ENCODE measurements around the gene ZFR2. TPM values are rescaled to one million over a fixed set of nuclear protein-coding genes. Genes with fewer than 3 reads are reported as not detected.

ZFR2 gene
- total and polyA plus RNA-seq, 10 of the 15 experiments (the other 5 are each of a cell fraction or from before 2014, with no cell fraction given), result 0.18 TPM; not detected in 9

DNA sequence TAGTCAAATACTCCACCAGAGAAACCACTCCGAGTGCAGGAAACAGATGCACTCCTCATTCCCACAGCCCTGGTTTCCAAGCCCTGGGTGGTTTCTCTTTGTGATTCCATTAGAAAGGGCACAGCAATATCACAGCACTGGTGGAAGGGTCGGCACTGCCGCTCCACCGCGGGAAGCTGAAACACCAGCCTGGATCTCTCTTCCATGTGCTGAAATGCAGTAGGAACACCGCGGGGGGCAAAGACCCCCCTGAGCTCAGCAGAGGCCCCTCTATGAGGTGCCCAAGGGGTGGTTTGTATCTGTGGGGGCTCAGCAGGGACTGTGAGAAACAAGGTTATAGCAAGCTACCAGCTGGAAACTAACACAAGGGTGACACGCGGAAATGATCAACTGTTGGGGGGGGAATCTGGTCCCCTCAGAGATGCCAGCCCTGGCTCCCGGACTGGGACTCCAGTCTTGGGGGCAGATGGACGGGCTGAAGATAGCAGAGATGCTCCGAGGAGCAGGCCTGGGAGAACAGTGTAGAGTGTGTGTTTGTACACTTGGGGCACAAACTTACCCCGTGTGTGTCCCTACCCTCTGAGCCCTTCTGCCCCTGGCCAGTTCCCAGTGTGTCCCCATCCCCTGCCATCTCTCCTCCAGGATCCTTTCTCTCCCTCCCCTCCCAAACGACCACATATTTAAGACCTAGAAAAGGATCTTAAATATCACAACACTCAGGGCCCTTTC, 1.8 kb downstream of the ZFR2 start:
- Histone ChIP-seq H3K4me2 (ENCODE audit: control insufficient read depth, insufficient read depth) (no peak overlapping the region), H3K27me3 (replicated peaks in 1 of 2; ENCODE audit: control insufficient read depth in 2 of 2, insufficient read depth in 2 of 2, low read length in 1 of 2) (peaks cover 0 to 2% of the 10 kb centered on the region in 2 experiments; a peak in 1 of 4 replicates), H3K79me2 (ENCODE audit: control insufficient read depth, insufficient read depth, low read length) (no peaks in the 10 kb centered on the region), H3K4me3 (no peak overlapping the region), H3K36me3 (ENCODE audit: control insufficient read depth in 2 of 2, insufficient read depth in 2 of 2, low read length in 1 of 2) (no peaks in the 10 kb centered on the region), H4K20me1 (ENCODE audit: control insufficient read depth, insufficient read depth) (no peaks in the 10 kb centered on the region), H3K27ac (ENCODE audit: control insufficient read depth, insufficient read depth) (no peak overlapping the region), H2AFZ (ENCODE audit: control insufficient read depth, low read depth, low read length) (no peak overlapping the region), H3K9ac (ENCODE audit: control insufficient read depth, insufficient read depth, low read length) (no peak overlapping the region), H3K4me1 (ENCODE audit: control insufficient read depth, insufficient read depth, low read length) (no peaks in the 10 kb centered on the region), H3K9me3 (replicated peaks; ENCODE audit: control insufficient read depth, insufficient read depth, low read length) (no peaks in the 10 kb centered on the region; the same call in 2 of the 3 replicates)
- ChIA-PET CTCF (no interaction called here), SMC1A (ENCODE audit: uncharacterized antibody, unreplicated experiment) (no interaction called here), RAD21 (ENCODE audit: unreplicated experiment) (no interaction called here), POLR2A (interaction anchor here (0.6 kb wide), 1 partner anchor 779 kb away, joined by 6 read pairs; no protein-coding TSS in a partner anchor)
- TF ChIP-seq SIX5 (IDR thresholded peaks at IDR 0.05; ENCODE audit: low read depth, low read length, severe bottlenecking), result no peak
- TF ChIP-seq ZBED1 (IDR thresholded peaks at IDR 0.05; ENCODE audit: borderline replicate concordance), result no peak
- TF ChIP-seq IRF4 (IDR thresholded peaks at IDR 0.05; ENCODE audit: low read depth, low read length), result no peak
- no peak for TF ChIP-seq PKNOX1 (IDR thresholded peaks at IDR 0.05)
- ATAC-seq (no peak), FAIRE-seq (no peak), DNase-seq (ENCODE audit: low read depth, low spot score) (no peak)
- in situ Hi-C loops (cut with MboI), result no loop called here
- WGBS (ENCODE audit: insufficient coverage, insufficient replicate concordance, low lambda C conversion rate, missing lambda C conversion rate), result 25% methylated on average over 14 of the region's 14 CpGs
- intact Hi-C loops (cut with micrococcal nuclease; ENCODE audit: unreplicated experiment), result no loop called here
- no TSS peak for BruUV-seq (replicated peaks)

- no peaks in the 10 kb centered on the region for H3K79me2 ChIP-seq (ENCODE audit: control insufficient read depth, insufficient read depth, low read length)
- no peaks in the 10 kb centered on the region for H3K36me3 ChIP-seq (ENCODE audit: control insufficient read depth in 2 of 2, insufficient read depth in 2 of 2, low read length in 1 of 2)
- ChIA-PET SMC1A (ENCODE audit: uncharacterized antibody, unreplicated experiment) (no interaction called here), POLR2A (no interaction called here), CTCF (no interaction called here), RAD21 (ENCODE audit: unreplicated experiment) (no interaction called here)
- DNase-seq (ENCODE audit: low read depth, low spot score), result no peak
- H3K27me3 ChIP-seq (replicated peaks in 1 of 2; ENCODE audit: control insufficient read depth in 2 of 2, insufficient read depth in 2 of 2, low read length in 1 of 2), result peaks cover 0 to 2% of the 10 kb centered on the region in 2 experiments; a peak in 1 of 4 replicates
- WGBS (ENCODE audit: insufficient coverage, insufficient replicate concordance, low lambda C conversion rate, missing lambda C conversion rate), result 24% methylated on average over 12 of the region's 12 CpGs
- no TSS peak for BruUV-seq (replicated peaks)
- H4K20me1 ChIP-seq (ENCODE audit: control insufficient read depth, insufficient read depth), result no peaks in the 10 kb centered on the region
- in situ Hi-C loops (cut with MboI) (no loop called here), intact Hi-C loops (cut with micrococcal nuclease; ENCODE audit: unreplicated experiment) (no loop called here)
- no peak overlapping the region for H3K4me2 ChIP-seq (ENCODE audit: control insufficient read depth, insufficient read depth)
- H3K4me1 ChIP-seq (ENCODE audit: control insufficient read depth, insufficient read depth, low read length), result no peaks in the 10 kb centered on the region
- TF ChIP-seq EGR1 (IDR thresholded peaks at IDR 0.05; ENCODE audit: borderline replicate concordance in 1 of 2, low read depth in 2 of 2, low read length in 2 of 2) (no peak), TCF7 (IDR thresholded peaks at IDR 0.05; ENCODE audit: borderline replicate concordance) (no peak), ETV6 (conservative IDR thresholded peaks at IDR 0.05 in 1 of 2, IDR thresholded peaks at IDR 0.05 in 1 of 2; ENCODE audit: borderline replicate concordance in 1 of 2, low read depth in 1 of 2) (no peak), IRF4 (IDR thresholded peaks at IDR 0.05; ENCODE audit: low read depth, low read length) (no peak), PAX5 (IDR thresholded peaks at IDR 0.05; ENCODE audit: borderline replicate concordance, low read depth, low read length) (no peak), ZNF217 (IDR thresholded peaks at IDR 0.05) (no peak), NKRF (conservative IDR thresholded peaks at IDR 0.05) (no peak)
- TF ChIP-seq, protein P1, sequence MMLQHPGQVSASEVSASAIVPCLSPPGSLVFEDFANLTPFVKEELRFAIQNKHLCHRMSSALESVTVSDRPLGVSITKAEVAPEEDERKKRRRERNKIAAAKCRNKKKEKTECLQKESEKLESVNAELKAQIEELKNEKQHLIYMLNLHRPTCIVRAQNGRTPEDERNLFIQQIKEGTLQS (IDR thresholded peaks at IDR 0.05; ENCODE audit: borderline replicate concordance, extremely low read depth, low read depth, low read length), result no peak
- no peaks in the 10 kb centered on the region for H3K9me3 ChIP-seq (replicated peaks; ENCODE audit: control insufficient read depth, insufficient read depth, low read length)
- no peak overlapping the region for H2AFZ ChIP-seq (ENCODE audit: control insufficient read depth, low read depth, low read length)
- no peak overlapping the region for H3K27ac ChIP-seq (ENCODE audit: control insufficient read depth, insufficient read depth)
- ATAC-seq, result no peak
- H3K9ac ChIP-seq (ENCODE audit: control insufficient read depth, insufficient read depth, low read length), result no peak overlapping the region
- no peak overlapping the region for H3K4me3 ChIP-seq
- FAIRE-seq, result no peak
These were observed 5.2 kb downstream of the ZFR2 start for GRCh38 chr19:3863648-3864047.
